ENCODE measurements around the gene PLCH1.

PLCH1 gene

DNA sequence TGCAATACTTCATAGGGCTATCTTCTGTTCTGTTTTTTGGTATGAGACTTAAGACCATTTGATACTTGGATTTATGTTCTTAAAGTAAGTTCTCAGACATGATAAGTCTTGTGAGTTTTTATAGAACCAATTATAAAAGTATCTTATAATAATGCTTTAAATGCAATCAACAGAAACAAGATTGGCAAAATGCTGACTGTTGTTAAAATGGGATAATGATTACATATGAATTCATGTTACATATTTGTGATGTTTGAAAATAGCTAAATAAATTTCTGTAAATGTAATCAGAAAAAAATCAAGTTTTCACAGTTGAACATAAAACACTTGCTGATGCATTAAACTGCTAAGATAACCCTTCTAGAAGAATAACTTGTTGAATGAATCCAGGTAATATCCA lies 148.3 kb downstream of the PLCH1 start:
- DNase-seq (ENCODE audit: low read depth): no peak
- TF ChIP-seq, protein P1, sequence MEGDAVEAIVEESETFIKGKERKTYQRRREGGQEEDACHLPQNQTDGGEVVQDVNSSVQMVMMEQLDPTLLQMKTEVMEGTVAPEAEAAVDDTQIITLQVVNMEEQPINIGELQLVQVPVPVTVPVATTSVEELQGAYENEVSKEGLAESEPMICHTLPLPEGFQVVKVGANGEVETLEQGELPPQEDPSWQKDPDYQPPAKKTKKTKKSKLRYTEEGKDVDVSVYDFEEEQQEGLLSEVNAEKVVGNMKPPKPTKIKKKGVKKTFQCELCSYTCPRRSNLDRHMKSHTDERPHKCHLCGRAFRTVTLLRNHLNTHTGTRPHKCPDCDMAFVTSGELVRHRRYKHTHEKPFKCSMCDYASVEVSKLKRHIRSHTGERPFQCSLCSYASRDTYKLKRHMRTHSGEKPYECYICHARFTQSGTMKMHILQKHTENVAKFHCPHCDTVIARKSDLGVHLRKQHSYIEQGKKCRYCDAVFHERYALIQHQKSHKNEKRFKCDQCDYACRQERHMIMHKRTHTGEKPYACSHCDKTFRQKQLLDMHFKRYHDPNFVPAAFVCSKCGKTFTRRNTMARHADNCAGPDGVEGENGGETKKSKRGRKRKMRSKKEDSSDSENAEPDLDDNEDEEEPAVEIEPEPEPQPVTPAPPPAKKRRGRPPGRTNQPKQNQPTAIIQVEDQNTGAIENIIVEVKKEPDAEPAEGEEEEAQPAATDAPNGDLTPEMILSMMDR (conservative IDR thresholded peaks at IDR 0.05; ENCODE audit: low read depth, low read length): no peak
- H3K4me3 ChIP-seq (ENCODE audit: low read length): no peak overlapping the region

DNA sequence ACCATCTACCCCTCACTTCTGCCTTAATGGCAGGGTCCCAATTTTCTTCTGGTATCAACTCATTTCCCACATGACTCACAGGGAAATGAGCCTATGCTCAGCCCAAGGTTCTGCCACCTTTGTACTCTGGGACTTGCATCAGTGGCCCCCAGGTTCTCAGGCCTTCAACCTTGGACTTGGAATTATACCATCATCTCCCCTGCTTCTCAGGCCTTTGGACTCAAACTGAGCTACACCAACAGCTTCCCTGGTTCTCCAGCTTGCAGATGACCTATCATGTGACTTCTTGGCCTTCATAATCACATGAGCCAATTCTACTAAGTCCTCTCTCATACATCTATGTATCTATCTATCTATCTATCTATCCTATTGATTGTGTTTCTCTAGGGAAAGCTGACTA lies 149.5 kb downstream of the PLCH1 start:
- TF ChIP-seq, protein P1 (conservative IDR thresholded peaks at IDR 0.05; ENCODE audit: low read depth, low read length): no peak
- no peak overlapping the region for H3K4me3 ChIP-seq (ENCODE audit: low read length)
- DNase-seq (ENCODE audit: low read depth): no peak

DNA sequence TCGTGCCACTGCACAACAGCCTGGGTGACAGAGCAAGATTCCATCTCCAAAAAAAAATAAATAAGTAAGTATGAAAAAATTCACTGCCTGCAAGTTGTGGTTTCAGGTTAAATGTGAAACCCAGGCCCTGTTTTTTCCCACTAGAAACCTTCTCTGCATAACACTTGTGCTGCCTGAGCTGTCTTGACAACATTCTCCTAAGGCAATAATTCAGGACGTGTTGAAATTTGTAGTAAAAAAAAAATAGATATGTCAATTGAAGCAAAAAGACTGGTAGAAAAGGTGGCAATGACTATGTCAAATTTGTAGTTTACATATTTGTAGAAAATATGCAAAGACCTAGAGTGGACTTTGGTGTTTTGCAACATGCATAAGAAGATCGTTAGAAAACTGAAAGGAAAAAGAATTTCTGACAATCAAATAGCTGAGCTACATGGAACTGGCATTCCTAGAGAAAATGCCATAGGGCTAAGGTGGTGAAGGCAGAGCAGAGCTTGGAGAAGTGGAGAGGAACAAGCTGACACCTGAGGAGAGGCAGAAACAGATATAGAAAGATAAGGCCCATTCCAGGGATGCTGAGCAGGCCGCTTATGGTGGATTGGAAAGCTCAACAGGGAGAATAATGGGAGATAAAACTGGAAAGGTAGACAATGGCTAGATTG lies 150.2 kb downstream of the PLCH1 start:
- DNase-seq (ENCODE audit: low read depth): no peak
- no peak overlapping the region for H3K4me3 ChIP-seq (ENCODE audit: low read length)
- TF ChIP-seq, protein P1 (conservative IDR thresholded peaks at IDR 0.05; ENCODE audit: low read depth, low read length): no peak

DNA sequence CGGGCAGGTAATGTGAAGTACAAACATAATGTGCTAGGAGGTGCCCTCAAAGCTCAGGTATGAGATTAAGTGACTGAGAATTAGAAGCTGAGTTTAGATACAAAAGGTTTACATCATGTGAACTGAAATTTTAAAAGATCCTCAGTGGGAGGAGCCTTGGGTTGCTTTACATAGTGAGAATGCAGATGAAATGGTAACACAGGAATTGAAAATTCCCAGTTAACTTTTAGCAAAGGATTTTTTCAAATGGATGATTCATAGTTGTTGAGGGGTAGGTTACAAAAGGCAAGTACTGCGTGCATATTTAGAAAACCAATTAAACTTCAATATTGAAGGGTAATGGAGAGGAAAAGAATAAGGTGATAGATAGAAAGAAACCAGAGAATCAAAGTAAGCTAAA lies 157.3 kb downstream of the PLCH1 start:
- TF ChIP-seq, protein P1 (conservative IDR thresholded peaks at IDR 0.05; ENCODE audit: low read depth, low read length): no peak
- no peak overlapping the region for H3K4me3 ChIP-seq (ENCODE audit: low read length)
- DNase-seq (ENCODE audit: low read depth): no peak

DNA sequence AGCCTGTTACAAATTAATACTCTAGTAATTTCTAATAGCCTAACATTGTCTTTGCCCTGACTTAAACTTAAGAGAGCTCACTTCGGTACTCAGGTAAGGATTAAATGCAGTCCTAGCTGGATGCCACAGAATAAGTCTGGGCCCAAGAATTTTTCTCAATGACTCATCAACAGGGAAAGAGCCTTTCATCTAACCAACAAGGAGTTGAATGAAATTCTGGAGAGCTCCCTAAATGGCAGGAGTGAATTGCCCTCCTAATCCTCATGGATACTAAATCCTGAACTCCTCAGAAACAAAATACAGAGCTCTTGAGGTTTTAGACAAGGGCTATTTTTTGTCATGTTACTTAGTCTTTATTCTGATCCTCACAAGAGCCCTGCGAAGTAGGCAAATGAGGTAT lies 159.5 kb downstream of the PLCH1 start:
- no peak overlapping the region for H3K4me3 ChIP-seq (ENCODE audit: low read length)
- TF ChIP-seq, protein P1 (conservative IDR thresholded peaks at IDR 0.05; ENCODE audit: low read depth, low read length): no peak
- peak; percentile 15 for DNase-seq (ENCODE audit: low read depth)

DNA sequence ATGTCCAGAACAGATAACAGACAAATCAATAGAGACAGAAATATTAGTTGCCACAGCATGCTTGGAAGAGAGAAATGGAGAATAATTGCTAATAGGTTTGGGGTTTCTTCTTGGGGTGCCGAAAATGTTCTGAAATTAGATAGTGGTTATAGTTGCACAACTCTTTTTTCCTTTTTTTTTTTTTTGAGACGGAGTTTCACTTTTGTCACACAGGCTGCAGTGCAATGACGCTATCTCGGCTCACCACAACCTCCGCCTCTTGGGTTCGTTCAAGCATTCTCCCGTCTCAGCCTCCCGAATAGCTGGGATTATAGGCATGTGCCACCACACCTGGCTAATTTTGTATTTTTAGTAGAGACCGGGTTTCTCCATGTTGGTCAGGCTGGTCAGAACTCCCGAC lies 163.3 kb downstream of the PLCH1 start:
- no peak overlapping the region for H3K4me3 ChIP-seq (ENCODE audit: low read length)
- TF ChIP-seq, protein P1 (conservative IDR thresholded peaks at IDR 0.05; ENCODE audit: low read depth, low read length): no peak
- no peak for DNase-seq (ENCODE audit: low read depth)

DNA sequence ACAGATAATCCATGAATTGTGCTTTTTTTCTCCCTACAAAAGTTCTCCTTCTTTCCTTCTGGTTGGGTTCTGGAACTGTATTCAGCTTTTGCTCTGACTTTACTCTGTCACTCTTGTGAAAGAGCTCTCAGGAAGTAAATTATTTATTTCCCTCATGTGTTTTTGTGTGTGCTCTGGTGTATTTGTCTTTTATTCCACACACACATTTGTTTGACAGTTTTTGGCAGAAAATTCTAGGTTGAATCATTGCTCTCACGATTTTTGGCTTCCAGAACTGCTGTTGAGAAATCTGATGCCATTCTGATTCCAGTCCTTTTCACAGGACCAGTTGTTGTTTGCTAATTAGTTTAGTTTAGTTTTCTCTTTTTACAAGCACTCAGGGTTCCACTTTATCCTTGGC lies 172.8 kb downstream of the PLCH1 start:
- H3K4me3 ChIP-seq (ENCODE audit: low read length): no peak overlapping the region
- DNase-seq (ENCODE audit: low read depth): peak; percentile 24
- TF ChIP-seq, protein P1 (conservative IDR thresholded peaks at IDR 0.05; ENCODE audit: low read depth, low read length): no peak
